ENCODE data around the gene KCNG1.
"Not testable (repeated sequence)": the region's sequence is repeated elsewhere in the genome, so short reads cannot be mapped to it uniquely, and the experiment has no call there.

The KCNG1 gene

GRCh38 chr20:51022803-51023616 is at the start of gene KCNG1:
KCNG1 (minus strand) TSS chr20:51023107; CDS start chr20:51010338, 12,769 bp downstream.
- peak; percentile 2 for DNase-seq (ENCODE audit: low read depth)

- DNase-seq (ENCODE audit: low read depth): no peak
Observed at GRCh38 chr20:51070621-51071020, 47.7 kb upstream of the KCNG1 start.

GRCh38 chr20:51067792-51068191 is 44.9 kb upstream of the KCNG1 start:
- DNase-seq (ENCODE audit: low read depth): no peak

- DNase-seq (ENCODE audit: low read depth): no peak
Observed at GRCh38 chr20:51065615-51066014, 42.7 kb upstream of the KCNG1 start.

DNA sequence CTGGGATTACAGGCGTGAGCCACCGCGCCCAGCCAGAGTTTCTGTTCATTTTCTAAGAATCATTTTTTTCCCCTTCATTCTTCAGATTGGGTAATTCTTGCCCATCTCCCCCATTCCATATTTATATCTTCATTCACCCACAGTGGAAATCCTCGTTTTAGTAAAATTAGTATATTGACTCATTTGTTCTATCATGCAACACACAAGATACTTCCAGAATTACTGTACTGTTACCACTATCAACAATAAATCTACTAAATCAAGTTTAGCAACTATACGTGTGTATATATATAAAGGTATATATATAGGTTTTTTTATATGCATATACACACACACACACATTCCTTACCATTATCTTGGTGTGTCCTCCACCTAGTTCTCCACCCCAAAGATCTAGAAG is 41.2 kb upstream of the KCNG1 start:
- no peak for DNase-seq (ENCODE audit: low read depth)

DNA sequence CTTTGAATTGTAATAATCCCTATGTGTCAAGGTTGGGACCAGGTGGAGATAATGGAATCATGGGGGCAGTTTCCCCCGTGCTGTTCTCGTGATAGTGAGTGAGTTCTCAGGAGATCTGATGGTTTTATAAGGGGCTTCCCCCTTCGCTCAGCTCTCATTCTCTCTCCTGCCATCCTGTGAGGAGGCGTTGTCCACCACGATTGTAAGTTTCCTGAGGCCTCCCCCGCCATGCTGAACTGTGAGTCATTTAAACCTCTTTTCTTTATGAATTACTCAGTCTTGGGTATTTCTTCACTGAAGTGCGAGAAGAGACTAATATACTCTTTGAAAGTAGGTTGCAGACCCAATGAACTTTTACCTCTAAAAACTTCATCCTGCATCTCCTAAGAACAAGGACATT is 39.2 kb upstream of the KCNG1 start:
- DNase-seq (ENCODE audit: low read depth): no peak

DNA sequence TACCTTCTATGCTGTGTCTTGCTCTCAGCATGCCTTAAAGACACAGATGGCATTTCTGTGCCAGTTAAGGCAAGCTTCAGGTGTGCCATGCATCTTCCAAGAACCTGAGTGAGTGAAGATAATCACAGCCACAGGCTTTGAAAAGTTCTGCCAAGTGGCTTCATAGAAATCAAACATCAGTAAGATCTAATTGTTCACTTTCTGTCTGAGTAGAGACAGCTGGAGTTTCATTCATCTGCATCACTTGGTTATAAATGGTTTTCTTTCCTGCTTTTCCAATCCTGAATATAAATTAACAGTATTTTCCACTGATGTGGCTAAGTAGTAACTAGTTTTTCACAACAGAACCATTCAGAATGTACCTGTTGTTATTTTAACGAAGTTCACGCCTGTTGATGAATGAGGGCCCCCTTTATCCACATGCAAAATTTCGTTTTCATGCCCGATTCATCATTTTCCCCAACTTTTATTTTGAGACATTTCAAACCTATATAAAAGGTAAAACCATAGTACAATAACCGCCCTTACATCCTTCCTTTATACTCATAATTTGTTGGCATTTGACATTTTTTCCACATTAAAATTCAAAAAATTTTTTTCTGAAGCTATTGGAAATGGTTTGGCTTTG is 38.6 kb upstream of the KCNG1 start:
- DNase-seq (ENCODE audit: low read depth): no peak

DNA sequence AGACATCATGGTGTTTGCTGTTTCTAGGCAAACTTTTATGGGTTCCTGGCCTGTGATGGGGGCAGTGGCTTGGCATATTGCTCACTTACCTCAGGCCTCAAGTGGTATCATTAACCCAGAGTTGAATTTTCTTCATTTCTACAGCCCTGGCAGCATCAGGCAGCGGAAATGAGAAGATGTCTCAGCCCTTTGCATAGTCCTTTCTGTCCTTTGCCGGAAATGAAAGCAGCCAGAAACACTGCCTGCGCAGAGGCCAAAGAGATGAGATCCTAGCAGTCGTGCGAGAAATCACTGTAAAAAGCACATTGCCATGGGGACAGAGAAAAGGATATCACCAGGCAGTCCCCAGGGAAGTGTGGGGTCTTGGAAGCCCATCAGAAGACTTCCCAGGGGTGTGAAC is 37.4 kb upstream of the KCNG1 start:
- no peak for DNase-seq (ENCODE audit: low read depth)

GRCh38 chr20:51059862-51060261 is 37.0 kb upstream of the KCNG1 start:
- DNase-seq (ENCODE audit: low read depth): no peak

GRCh38 chr20:51058017-51058416 is 35.1 kb upstream of the KCNG1 start:
- no peak for DNase-seq (ENCODE audit: low read depth)

DNA sequence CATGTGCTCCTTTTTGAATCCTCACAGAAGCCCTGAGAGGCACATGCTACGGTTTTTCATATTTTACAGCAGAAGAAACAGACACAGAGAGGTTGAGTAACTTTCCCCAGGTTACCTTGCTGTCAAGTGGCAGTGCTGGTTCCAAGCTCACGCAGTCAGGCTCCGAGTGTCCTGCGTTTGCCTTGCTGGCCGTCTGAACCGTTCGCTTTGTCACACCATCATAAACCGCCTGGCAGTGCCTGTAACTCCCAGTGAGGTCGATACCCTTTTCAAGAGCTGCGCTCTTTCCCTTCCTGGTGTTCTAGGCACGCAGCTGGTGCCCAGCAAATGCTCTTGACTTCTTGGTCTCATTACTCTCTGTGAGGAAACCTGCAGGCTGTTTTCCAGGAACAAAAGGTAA is 31.3 kb upstream of the KCNG1 start:
- no peak for DNase-seq (ENCODE audit: low read depth)

DNA sequence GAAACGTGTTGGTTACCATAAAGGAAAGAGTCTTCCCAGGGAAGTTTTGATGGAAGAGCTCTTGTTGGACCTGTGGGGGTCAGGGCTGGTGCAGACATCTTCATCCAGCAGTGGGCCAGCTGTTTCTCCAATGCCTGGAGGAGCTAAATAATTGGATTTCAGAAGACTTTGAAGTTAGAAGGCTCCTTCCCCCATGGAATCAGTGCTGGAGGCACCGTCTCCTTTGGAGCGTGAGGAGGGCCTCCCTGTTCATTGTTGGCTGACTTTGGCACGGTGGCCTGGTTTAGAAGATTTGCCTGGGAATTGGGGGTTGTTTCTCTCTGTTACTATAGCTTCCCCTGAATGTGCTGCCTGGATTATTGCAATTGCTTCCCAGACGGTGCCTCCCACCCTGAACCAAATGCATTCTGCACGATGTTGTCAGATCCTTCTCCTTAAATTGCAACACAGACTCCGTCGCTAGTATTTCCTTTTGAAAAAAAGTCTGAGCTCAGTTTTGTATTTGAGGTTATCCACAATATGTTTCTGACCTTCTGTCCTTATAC is 27.7 kb upstream of the KCNG1 start:
- no peak for DNase-seq (ENCODE audit: low read depth)

DNA sequence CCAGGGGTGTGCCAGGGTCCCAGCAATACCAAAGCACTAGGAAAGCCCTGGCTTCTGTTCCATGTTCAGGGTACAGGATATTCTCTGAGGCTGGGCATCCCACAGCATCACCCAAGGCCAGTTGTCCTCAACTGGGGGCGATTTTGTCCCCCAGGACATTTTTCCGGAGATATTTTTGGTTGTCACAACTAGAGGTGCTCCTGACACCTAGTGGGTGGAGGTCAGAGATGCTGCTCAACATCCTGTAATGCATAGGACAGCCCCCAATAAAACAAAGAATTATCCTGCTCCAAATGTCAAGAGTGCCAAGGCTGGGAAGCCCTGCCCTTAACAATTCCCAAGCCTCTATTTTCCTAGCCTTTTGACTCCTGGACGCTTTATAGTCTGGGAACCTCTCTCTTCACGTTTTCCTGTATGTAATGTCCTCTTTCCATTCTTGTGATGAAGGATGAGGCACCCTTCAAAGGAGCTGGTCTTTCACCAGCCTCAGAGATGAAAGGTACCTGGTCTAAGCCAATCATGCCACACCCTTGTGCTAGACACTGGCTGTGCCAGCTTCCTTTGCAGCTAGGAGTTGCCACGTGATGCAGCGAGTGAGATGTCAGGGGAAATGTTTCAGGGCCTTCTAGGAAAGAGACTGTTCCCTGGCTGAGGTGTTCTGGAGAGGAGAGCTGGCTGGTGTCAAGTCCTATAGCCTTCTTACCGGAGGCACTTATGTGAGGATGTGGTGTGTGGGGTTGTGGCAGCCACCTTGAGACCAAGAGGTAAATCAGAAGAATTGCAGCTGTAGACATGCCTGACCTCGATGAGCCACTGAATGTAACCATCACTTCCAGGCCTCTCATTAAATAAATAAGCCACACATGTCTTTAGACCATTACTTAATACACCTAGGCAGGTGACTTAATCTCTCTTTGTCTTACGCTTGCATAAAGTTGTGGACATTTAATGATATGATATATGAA is 23.4 kb upstream of the KCNG1 start:
- no peak for DNase-seq (ENCODE audit: low read depth)

- DNase-seq (ENCODE audit: low read depth): not testable (repeated sequence)
Observed at GRCh38 chr20:51045492-51045891, 22.6 kb upstream of the KCNG1 start.

DNA sequence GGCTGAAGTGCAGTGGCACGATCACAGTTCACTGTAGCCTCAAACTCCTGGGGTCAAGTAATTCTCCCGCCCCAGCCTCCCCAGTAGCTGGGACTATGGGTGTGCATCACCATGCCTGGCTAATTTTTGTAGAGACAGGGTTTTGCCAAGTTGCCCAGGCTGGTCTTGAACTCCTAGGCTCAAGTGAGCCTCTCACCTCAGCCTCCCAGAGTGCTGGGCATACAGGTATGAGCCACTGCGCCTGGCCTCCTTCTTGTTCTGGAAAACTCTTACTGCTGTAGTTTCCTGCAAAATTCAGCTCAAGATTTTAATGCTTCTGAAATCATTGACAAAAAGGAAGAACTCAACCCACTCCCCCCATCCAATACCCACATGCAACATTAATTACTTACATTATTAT is 21.9 kb upstream of the KCNG1 start:
- no peak for DNase-seq (ENCODE audit: low read depth)

DNA sequence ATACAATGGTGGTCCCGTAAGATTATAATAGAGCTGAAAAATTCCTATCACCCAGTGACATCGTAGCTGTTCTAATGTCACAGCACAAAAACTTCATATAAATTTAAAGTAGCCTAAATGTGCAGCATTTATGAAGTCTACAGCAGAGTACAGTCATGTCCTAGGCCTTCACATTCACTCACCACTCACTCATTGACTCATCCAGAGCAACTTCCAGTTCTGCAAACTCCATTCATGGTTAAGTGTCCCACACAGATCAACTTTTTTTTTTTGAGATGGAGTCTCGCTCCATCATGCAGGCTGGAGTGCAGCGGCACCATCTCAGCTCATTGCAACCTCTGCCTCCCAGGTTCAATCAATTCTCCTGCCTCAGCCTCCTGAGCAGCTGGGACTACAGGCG is 20.9 kb upstream of the KCNG1 start:
- DNase-seq (ENCODE audit: low read depth): no peak

- no peak for DNase-seq (ENCODE audit: low read depth)
Observed at GRCh38 chr20:51042657-51043247, 19.8 kb upstream of the KCNG1 start.

DNA sequence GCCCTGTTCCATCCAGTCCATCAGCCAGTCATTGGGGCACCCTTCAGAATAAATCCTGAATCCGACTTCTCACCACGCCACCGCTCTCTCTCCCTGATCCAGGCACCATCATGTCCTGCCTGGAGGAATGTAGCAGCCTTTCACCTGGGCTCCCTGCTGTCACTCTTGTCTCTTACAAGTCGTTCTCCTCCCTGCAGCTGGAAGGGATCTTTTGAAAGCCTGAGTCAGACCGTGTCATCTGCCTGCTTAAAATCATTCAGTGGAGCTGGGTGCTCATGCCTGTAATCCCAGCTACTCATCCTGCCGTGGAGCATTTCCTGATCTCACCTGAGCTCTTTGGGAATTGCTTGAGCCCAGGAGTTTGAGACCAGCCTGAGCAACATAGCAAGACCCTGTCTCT is 19.2 kb upstream of the KCNG1 start:
- no peak for DNase-seq (ENCODE audit: low read depth)

DNA sequence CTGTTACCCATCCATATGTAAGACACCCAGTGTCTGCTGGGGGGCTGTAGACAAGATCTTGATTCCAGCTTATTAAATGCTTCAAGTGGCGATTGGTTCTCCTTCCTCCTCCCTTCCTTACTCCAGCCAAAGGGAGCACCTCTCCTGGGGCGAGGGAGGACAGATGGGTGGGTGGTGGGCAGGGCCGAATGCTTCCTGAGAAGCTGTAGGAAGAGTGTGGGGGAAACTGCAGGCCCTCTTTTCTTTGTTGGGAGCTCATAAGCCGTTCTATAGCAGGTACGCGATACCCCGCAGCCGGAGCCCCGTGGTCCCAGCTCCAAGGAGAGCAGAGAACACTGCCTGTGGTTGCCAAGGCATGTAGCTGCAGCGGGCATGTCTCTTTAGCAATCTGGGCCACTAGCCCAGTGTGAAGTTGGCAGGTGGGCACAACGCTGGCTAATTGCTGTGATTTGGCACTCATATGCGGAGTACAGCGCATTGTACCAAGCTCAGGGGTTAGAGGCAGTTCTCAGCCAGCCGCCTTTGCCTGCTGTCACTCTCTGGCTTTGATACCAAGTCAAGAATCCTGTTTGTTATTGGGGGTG is 14.7 kb upstream of the KCNG1 start:
- no peak for DNase-seq (ENCODE audit: low read depth)

GRCh38 chr20:51036827-51037531 is 14.1 kb upstream of the KCNG1 start:
- DNase-seq (ENCODE audit: low read depth): no peak

DNA sequence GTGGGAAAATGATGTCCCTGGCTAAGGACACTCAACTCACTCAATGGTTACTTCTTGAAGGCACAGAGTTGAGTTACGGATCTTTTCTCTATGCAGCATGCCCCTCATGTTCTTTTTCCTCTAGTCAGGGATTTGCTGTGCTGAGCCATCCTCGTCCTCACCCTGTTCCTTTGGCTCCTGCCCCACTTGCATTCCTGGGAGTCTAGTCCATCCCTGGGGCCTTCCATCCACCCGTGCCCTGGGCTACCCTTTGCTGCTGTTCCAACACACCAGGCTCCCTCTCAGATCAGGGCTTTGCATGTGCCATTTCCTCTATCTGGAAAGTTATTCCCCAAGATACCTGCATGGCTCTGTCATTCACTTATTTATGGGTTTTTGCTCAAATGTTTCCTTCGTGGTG is 13.3 kb upstream of the KCNG1 start:
- no peak for DNase-seq (ENCODE audit: low read depth)

All from activated T-cell treated with anti-CD3 and anti-CD28 coated beads for 1 hour (primary cell).